ENCODE measurements around the gene PPFIA1.

PPFIA1 gene

GRCh38 chr11:70311616-70312015 lies 41.1 kb downstream of the PPFIA1 start:
- H3K9ac ChIP-seq (ENCODE audit: low read length), result no peak overlapping the region
- H3K36me3 ChIP-seq (ENCODE audit: control insufficient read depth, insufficient read depth, low read length), result peaks cover 30% of the 10 kb centered on the region
- H3K27ac ChIP-seq (ENCODE audit: low read depth, low read length), result no peak overlapping the region
- peaks cover 32% of the 10 kb centered on the region for H3K4me1 ChIP-seq (ENCODE audit: control insufficient read depth, insufficient read depth, low read length)
- no peaks in the 10 kb centered on the region for H3K27me3 ChIP-seq (ENCODE audit: control insufficient read depth, insufficient read depth, low read length)
- H3K4me3 ChIP-seq (ENCODE audit: low read depth, low read length), result no peak overlapping the region
- H3K9me3 ChIP-seq (ENCODE audit: control insufficient read depth, insufficient read depth, low read depth, low read length), result no peaks in the 10 kb centered on the region

GRCh38 chr11:70312401-70313357 lies 42.2 kb downstream of the PPFIA1 start:
- Histone ChIP-seq H3K9ac (ENCODE audit: low read length) (no peak overlapping the region), H3K27ac (ENCODE audit: low read depth, low read length) (peak overlapping the region; percentile 37), H3K27me3 (ENCODE audit: control insufficient read depth, insufficient read depth, low read length) (no peaks in the 10 kb centered on the region), H3K9me3 (ENCODE audit: control insufficient read depth, insufficient read depth, low read depth, low read length) (no peaks in the 10 kb centered on the region), H3K4me3 (ENCODE audit: low read depth, low read length) (no peak overlapping the region), H3K36me3 (ENCODE audit: control insufficient read depth, insufficient read depth, low read length) (peaks cover 22% of the 10 kb centered on the region), H3K4me1 (ENCODE audit: control insufficient read depth, insufficient read depth, low read length) (peaks cover 32% of the 10 kb centered on the region)

- Histone ChIP-seq H3K9me3 (ENCODE audit: control insufficient read depth, insufficient read depth, low read depth, low read length) (no peaks in the 10 kb centered on the region), H3K36me3 (ENCODE audit: control insufficient read depth, insufficient read depth, low read length) (peaks cover 27% of the 10 kb centered on the region), H3K27ac (ENCODE audit: low read depth, low read length) (no peak overlapping the region), H3K4me1 (ENCODE audit: control insufficient read depth, insufficient read depth, low read length) (peaks cover 32% of the 10 kb centered on the region), H3K9ac (ENCODE audit: low read length) (no peak overlapping the region), H3K4me3 (ENCODE audit: low read depth, low read length) (no peak overlapping the region), H3K27me3 (ENCODE audit: control insufficient read depth, insufficient read depth, low read length) (no peaks in the 10 kb centered on the region)
Measured at GRCh38 chr11:70313945-70314344, 43.5 kb downstream of the PPFIA1 start.

DNA sequence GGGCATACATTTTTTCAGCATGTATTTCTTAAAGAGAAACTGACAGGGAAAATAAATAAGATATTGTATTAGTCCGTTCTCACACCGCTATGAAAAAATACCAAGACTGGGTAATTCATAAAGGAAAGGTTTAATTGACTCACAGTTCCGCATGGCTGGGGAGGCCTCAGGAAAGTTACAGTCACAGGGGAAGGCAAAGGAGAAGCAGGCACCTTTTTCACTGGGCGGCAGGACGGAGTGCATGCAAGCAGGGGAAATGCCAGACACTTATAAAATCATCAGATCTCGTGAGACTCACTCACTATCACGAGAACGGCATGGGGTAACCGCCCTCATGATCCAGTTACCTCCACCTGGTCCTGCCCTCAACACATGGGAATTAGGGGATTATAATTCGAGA lies 44.2 kb downstream of the PPFIA1 start:
- H3K9ac ChIP-seq (ENCODE audit: low read length), result no peak overlapping the region
- peaks cover 32% of the 10 kb centered on the region for H3K4me1 ChIP-seq (ENCODE audit: control insufficient read depth, insufficient read depth, low read length)
- H3K9me3 ChIP-seq (ENCODE audit: control insufficient read depth, insufficient read depth, low read depth, low read length), result no peaks in the 10 kb centered on the region
- no peaks in the 10 kb centered on the region for H3K27me3 ChIP-seq (ENCODE audit: control insufficient read depth, insufficient read depth, low read length)
- peaks cover 33% of the 10 kb centered on the region for H3K36me3 ChIP-seq (ENCODE audit: control insufficient read depth, insufficient read depth, low read length)
- no peak overlapping the region for H3K4me3 ChIP-seq (ENCODE audit: low read depth, low read length)
- H3K27ac ChIP-seq (ENCODE audit: low read depth, low read length), result no peak overlapping the region

DNA sequence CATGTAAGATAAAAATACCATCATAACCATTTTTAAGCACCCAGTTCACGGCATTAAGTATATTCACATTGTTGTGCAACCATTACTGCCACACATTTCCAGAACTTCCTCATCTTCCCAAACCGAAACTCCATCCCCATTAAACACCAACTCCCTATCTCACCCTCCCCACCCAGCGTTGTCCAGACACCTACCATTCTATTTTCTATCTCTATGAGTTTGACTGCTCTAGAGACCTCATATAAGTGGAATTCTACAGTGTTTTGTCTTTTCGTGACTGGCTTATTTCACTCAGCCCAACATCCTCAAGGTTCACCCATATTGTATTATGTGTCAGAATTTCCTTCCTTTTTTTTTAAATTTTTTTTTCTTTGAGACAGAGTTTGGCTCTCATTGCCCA lies 45.2 kb downstream of the PPFIA1 start:
- H3K9ac ChIP-seq (ENCODE audit: low read length), result no peak overlapping the region
- no peak overlapping the region for H3K4me3 ChIP-seq (ENCODE audit: low read depth, low read length)
- peaks cover 39% of the 10 kb centered on the region for H3K36me3 ChIP-seq (ENCODE audit: control insufficient read depth, insufficient read depth, low read length)
- no peaks in the 10 kb centered on the region for H3K9me3 ChIP-seq (ENCODE audit: control insufficient read depth, insufficient read depth, low read depth, low read length)
- peaks cover 32% of the 10 kb centered on the region for H3K4me1 ChIP-seq (ENCODE audit: control insufficient read depth, insufficient read depth, low read length)
- no peaks in the 10 kb centered on the region for H3K27me3 ChIP-seq (ENCODE audit: control insufficient read depth, insufficient read depth, low read length)
- no peak overlapping the region for H3K27ac ChIP-seq (ENCODE audit: low read depth, low read length)

DNA sequence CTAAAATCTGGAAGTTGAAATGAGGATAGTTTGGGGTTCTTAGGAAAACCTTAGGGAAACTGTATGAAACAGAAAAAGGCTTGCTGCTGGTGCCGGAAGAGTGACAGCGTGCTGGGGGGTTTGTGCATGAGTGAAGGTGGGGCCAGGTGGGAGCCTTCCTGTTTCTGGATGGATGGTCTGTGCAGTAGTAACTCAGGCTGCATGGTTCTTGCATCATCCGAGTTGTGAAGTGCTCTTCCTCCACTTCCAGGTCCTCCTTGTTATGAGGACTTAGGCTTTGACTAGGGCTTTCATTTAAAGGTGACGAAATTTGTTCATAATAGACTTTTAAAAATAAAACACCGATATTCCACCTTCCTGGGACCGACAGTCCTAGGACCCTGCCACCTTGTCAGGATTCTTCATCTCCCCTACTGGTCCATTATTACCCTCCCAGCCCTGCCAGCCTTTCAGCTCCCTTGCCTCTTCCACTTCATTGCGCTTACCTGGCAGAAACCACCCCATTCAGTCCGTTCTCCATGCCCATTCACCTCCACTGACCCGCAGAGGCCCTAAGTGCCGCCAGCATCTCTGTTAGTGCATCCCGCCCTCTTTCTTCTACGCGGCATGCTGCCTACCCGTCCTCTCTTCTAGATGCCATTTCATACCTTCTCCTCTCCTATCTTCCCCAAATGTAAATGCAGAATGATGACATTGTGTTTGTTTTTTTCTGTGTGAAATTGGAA lies 47.3 kb downstream of the PPFIA1 start:
- peaks cover 59% of the 10 kb centered on the region for H3K36me3 ChIP-seq (ENCODE audit: control insufficient read depth, insufficient read depth, low read length)
- H3K9ac ChIP-seq (ENCODE audit: low read length), result no peak overlapping the region
- no peak overlapping the region for H3K27ac ChIP-seq (ENCODE audit: low read depth, low read length)
- peaks cover 19% of the 10 kb centered on the region for H3K4me1 ChIP-seq (ENCODE audit: control insufficient read depth, insufficient read depth, low read length)
- H3K9me3 ChIP-seq (ENCODE audit: control insufficient read depth, insufficient read depth, low read depth, low read length), result no peaks in the 10 kb centered on the region
- H3K27me3 ChIP-seq (ENCODE audit: control insufficient read depth, insufficient read depth, low read length), result no peaks in the 10 kb centered on the region
- no peak overlapping the region for H3K4me3 ChIP-seq (ENCODE audit: low read depth, low read length)

GRCh38 chr11:70319396-70320076 lies 49.0 kb downstream of the PPFIA1 start:
- Histone ChIP-seq H3K27me3 (ENCODE audit: control insufficient read depth, insufficient read depth, low read length) (no peaks in the 10 kb centered on the region), H3K9me3 (ENCODE audit: control insufficient read depth, insufficient read depth, low read depth, low read length) (no peaks in the 10 kb centered on the region), H3K9ac (ENCODE audit: low read length) (no peak overlapping the region), H3K4me1 (ENCODE audit: control insufficient read depth, insufficient read depth, low read length) (peaks cover 4% of the 10 kb centered on the region; the same call in 1 of the 2 replicates), H3K36me3 (ENCODE audit: control insufficient read depth, insufficient read depth, low read length) (peaks cover 72% of the 10 kb centered on the region), H3K27ac (ENCODE audit: low read depth, low read length) (no peak overlapping the region), H3K4me3 (ENCODE audit: low read depth, low read length) (no peak overlapping the region)

- H3K4me1 ChIP-seq (ENCODE audit: control insufficient read depth, insufficient read depth, low read length), result peaks cover 4% of the 10 kb centered on the region; the same call in 1 of the 2 replicates
- H3K9ac ChIP-seq (ENCODE audit: low read length), result no peak overlapping the region
- no peaks in the 10 kb centered on the region for H3K27me3 ChIP-seq (ENCODE audit: control insufficient read depth, insufficient read depth, low read length)
- H3K36me3 ChIP-seq (ENCODE audit: control insufficient read depth, insufficient read depth, low read length), result peaks cover 93% of the 10 kb centered on the region
- H3K4me3 ChIP-seq (ENCODE audit: low read depth, low read length), result no peak overlapping the region
- H3K27ac ChIP-seq (ENCODE audit: low read depth, low read length), result no peak overlapping the region
- no peaks in the 10 kb centered on the region for H3K9me3 ChIP-seq (ENCODE audit: control insufficient read depth, insufficient read depth, low read depth, low read length)
Measured at GRCh38 chr11:70322666-70323065, 52.2 kb downstream of the PPFIA1 start.

- H3K36me3 ChIP-seq (ENCODE audit: control insufficient read depth, insufficient read depth, low read length), result peaks cover 93% of the 10 kb centered on the region
- no peaks in the 10 kb centered on the region for H3K9me3 ChIP-seq (ENCODE audit: control insufficient read depth, insufficient read depth, low read depth, low read length)
- H3K4me1 ChIP-seq (ENCODE audit: control insufficient read depth, insufficient read depth, low read length), result peaks cover 4% of the 10 kb centered on the region; the same call in 1 of the 2 replicates
- no peak overlapping the region for H3K9ac ChIP-seq (ENCODE audit: low read length)
- peak overlapping the region; percentile 10; the same call in 1 of the 2 replicates for H3K27ac ChIP-seq (ENCODE audit: low read depth, low read length)
- H3K4me3 ChIP-seq (ENCODE audit: low read depth, low read length), result no peak overlapping the region
- no peaks in the 10 kb centered on the region for H3K27me3 ChIP-seq (ENCODE audit: control insufficient read depth, insufficient read depth, low read length)
Measured at GRCh38 chr11:70323806-70324205, 53.3 kb downstream of the PPFIA1 start.

- peaks cover 93% of the 10 kb centered on the region for H3K36me3 ChIP-seq (ENCODE audit: control insufficient read depth, insufficient read depth, low read length)
- H3K9ac ChIP-seq (ENCODE audit: low read length), result no peak overlapping the region
- no peak overlapping the region for H3K27ac ChIP-seq (ENCODE audit: low read depth, low read length)
- H3K4me1 ChIP-seq (ENCODE audit: control insufficient read depth, insufficient read depth, low read length), result peaks cover 4% of the 10 kb centered on the region; the same call in 1 of the 2 replicates
- no peaks in the 10 kb centered on the region for H3K27me3 ChIP-seq (ENCODE audit: control insufficient read depth, insufficient read depth, low read length)
- no peak overlapping the region for H3K4me3 ChIP-seq (ENCODE audit: low read depth, low read length)
- no peaks in the 10 kb centered on the region for H3K9me3 ChIP-seq (ENCODE audit: control insufficient read depth, insufficient read depth, low read depth, low read length)
Measured at GRCh38 chr11:70324376-70325115, 54.1 kb downstream of the PPFIA1 start.
